ENCODE results near the gene CSNK2B.
A peak's percentile ranks its signal among the peaks of the same experiment; 100 is the strongest.

CSNK2B gene

DNA sequence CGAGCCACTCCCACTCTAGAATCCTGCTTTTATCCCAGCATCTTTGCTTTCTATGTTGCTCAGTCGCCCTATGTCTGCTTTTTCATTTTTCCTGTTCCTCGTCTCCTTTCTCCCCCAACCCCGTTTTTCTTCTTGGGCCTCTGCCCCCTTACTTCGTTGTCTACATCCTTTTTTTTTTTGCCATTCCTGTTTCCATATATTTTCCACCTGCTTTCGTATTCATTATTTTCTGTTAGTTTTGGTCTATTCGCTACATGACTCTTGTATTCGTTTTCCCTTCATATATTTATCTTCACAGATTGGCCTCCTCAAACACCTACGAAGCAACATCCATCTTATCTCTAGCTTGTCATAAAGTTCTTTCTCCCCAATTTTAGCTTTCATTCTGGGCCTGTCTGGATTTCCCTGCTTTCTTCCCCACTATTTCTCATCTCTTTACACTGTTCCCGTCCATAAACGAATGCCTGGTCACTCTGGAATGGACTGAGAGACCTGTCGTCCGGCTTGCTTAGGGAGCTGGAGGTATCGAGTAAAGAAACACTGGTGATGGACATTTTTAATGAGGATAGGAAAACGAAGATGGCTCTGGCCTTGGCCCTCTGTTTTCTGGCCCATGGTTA lies 44.5 kb upstream of the CSNK2B start (continued):
- TF ChIP-seq, protein P1, sequence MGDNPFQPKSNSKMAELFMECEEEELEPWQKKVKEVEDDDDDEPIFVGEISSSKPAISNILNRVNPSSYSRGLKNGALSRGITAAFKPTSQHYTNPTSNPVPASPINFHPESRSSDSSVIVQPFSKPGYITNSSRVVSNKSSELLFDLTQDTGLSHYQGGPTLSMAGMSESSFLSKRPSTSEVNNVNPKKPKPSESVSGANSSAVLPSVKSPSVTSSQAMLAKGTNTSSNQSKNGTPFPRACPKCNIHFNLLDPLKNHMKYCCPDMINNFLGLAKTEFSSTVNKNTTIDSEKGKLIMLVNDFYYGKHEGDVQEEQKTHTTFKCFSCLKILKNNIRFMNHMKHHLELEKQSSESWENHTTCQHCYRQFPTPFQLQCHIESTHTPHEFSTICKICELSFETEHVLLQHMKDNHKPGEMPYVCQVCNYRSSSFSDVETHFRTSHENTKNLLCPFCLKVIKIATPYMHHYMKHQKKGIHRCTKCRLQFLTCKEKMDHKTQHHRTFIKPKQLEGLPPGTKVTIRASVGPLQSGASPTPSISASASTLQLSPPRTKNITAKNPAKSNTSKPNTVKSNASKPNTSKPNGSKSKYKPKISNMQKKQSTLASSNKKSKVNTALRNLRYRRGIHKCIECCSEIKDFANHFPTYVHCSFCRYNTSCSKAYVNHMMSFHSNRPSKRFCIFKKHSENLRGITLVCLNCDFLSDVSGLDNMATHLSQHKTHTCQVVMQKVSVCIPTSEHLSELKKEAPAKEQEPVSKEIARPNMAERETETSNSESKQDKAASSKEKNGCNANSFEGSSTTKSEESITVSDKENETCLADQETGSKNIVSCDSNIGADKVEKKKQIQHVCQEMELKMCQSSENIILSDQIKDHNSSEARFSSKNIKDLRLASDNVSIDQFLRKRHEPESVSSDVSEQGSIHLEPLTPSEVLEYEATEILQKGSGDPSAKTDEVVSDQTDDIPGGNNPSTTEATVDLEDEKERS (tag by site-specific recombination; IDR thresholded peaks at IDR 0.05): no peak
- TF ChIP-seq ZBTB48 (tag by site-specific recombination; IDR thresholded peaks at IDR 0.05) (no peak), ZNF335 (tag by site-specific recombination; conservative IDR thresholded peaks at IDR 0.05) (peak; percentile 35; the same call in 1 of the 2 replicates), ZIC2 (tag by site-specific recombination; IDR thresholded peaks at IDR 0.05) (no peak), KLF1 (tag by site-specific recombination; IDR thresholded peaks at IDR 0.05) (no peak), ZNF404 (tag by site-specific recombination; IDR thresholded peaks at IDR 0.05) (no peak), ZNF292 (tag by site-specific recombination; IDR thresholded peaks at IDR 0.05; ENCODE audit: borderline replicate concordance, low read depth) (peak; percentile 35; the same call in 1 of the 2 replicates), BCL11B (tag by site-specific recombination; IDR thresholded peaks at IDR 0.05; ENCODE audit: low read depth) (no peak), ZSCAN30 (tag by site-specific recombination; IDR thresholded peaks at IDR 0.05) (no peak), ATF2 (tag by site-specific recombination; IDR thresholded peaks at IDR 0.05; ENCODE audit: low read depth) (no peak), ZNF629 (tag by site-specific recombination; IDR thresholded peaks at IDR 0.05) (no peak), GLIS1 (tag by site-specific recombination; IDR thresholded peaks at IDR 0.05) (no peak), ZFP37 (tag by site-specific recombination; IDR thresholded peaks at IDR 0.05) (no peak), IKZF3 (tag by site-specific recombination; IDR thresholded peaks at IDR 0.05) (no peak), ZNF354C (tag by site-specific recombination; IDR thresholded peaks at IDR 0.05; ENCODE audit: borderline replicate concordance, low read depth) (no peak), ZNF530 (tag by site-specific recombination; IDR thresholded peaks at IDR 0.05; ENCODE audit: low read depth) (no peak), ZNF624 (tag by site-specific recombination; IDR thresholded peaks at IDR 0.05) (no peak), ZNF776 (tag by site-specific recombination; IDR thresholded peaks at IDR 0.05; ENCODE audit: borderline replicate concordance) (no peak), ZNF514 (tag by site-specific recombination; IDR thresholded peaks at IDR 0.05) (no peak), ZNF560 (tag by site-specific recombination; IDR thresholded peaks at IDR 0.05; ENCODE audit: borderline replicate concordance) (no peak), TRIM28 (IDR thresholded peaks at IDR 0.05; ENCODE audit: borderline replicate concordance, low read length) (no peak), ZNF266 (tag by site-specific recombination; IDR thresholded peaks at IDR 0.05; ENCODE audit: low read depth) (no peak), ZNF146 (tag by site-specific recombination; IDR thresholded peaks at IDR 0.05) (no peak), GLIS2 (tag by site-specific recombination; IDR thresholded peaks at IDR 0.05) (0 out of 2 replicates have a peak, but pooled peaks have one; percentile 57), MZF1 (tag by site-specific recombination; IDR thresholded peaks at IDR 0.05; ENCODE audit: borderline replicate concordance) (no peak), KLF7 (tag by site-specific recombination; IDR thresholded peaks at IDR 0.05; ENCODE audit: borderline replicate concordance) (no peak; the same call in 1 of the 2 replicates)
- TF ChIP-seq, protein P2, sequence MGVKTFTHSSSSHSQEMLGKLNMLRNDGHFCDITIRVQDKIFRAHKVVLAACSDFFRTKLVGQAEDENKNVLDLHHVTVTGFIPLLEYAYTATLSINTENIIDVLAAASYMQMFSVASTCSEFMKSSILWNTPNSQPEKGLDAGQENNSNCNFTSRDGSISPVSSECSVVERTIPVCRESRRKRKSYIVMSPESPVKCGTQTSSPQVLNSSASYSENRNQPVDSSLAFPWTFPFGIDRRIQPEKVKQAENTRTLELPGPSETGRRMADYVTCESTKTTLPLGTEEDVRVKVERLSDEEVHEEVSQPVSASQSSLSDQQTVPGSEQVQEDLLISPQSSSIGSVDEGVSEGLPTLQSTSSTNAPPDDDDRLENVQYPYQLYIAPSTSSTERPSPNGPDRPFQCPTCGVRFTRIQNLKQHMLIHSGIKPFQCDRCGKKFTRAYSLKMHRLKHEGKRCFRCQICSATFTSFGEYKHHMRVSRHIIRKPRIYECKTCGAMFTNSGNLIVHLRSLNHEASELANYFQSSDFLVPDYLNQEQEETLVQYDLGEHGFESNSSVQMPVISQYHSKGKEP (tag by site-specific recombination; IDR thresholded peaks at IDR 0.05): no peak
- TF ChIP-seq, protein P3, sequence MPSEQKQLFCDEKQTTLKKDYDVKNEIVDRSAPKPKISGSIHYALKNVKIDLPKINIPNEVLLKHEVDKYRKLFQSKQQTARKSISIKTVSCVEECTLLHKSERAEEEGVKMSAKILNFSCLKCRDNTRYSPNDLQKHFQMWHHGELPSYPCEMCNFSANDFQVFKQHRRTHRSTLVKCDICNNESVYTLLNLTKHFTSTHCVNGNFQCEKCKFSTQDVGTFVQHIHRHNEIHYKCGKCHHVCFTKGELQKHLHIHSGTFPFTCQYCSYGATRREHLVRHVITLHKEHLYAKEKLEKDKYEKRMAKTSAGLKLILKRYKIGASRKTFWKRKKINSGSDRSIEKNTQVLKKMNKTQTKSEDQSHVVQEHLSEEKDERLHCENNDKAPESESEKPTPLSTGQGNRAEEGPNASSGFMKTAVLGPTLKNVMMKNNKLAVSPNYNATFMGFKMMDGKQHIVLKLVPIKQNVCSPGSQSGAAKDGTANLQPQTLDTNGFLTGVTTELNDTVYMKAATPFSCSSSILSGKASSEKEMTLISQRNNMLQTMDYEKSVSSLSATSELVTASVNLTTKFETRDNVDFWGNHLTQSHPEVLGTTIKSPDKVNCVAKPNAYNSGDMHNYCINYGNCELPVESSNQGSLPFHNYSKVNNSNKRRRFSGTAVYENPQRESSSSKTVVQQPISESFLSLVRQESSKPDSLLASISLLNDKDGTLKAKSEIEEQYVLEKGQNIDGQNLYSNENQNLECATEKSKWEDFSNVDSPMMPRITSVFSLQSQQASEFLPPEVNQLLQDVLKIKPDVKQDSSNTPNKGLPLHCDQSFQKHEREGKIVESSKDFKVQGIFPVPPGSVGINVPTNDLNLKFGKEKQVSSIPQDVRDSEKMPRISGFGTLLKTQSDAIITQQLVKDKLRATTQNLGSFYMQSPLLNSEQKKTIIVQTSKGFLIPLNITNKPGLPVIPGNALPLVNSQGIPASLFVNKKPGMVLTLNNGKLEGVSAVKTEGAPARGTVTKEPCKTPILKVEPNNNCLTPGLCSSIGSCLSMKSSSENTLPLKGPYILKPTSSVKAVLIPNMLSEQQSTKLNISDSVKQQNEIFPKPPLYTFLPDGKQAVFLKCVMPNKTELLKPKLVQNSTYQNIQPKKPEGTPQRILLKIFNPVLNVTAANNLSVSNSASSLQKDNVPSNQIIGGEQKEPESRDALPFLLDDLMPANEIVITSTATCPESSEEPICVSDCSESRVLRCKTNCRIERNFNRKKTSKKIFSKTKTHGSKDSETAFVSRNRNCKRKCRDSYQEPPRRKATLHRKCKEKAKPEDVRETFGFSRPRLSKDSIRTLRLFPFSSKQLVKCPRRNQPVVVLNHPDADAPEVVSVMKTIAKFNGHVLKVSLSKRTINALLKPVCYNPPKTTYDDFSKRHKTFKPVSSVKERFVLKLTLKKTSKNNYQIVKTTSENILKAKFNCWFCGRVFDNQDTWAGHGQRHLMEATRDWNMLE (tag by site-specific recombination; conservative IDR thresholded peaks at IDR 0.05; ENCODE audit: low read depth): no peak
